Gastrocnemius medialis (tissue), 4 donors: ENCODE data around the gene HEATR3.

Source experiments
- CTCF ChIP-seq, 5 experiments: fragments of 450-650 bp in 3 of 5; fragments of 200-600 bp in 2 of 5; sonication (generic) in 2 of 5; IDR thresholded peaks in 4 of 5; conservative IDR thresholded peaks in 1 of 5; 1 replicate in 4 of 5; 2 replicates in 1 of 5; pipeline ENCODE4 v1.5.1; 2016 to 2019; ENCODE audit warnings: antibody characterized with exemption in 5 of 5, mild to moderate bottlenecking in 3 of 5, moderate library complexity in 3 of 5
- POLR2A ChIP-seq, 2 donors: fragments of 450-650 bp; IDR thresholded peaks; one replicate each; pipeline ENCODE4 v1.6.1; 2017; ENCODE audit warnings: antibody characterized with exemption in 2 of 2, mild to moderate bottlenecking in 2 of 2, moderate library complexity in 2 of 2

DNA sequence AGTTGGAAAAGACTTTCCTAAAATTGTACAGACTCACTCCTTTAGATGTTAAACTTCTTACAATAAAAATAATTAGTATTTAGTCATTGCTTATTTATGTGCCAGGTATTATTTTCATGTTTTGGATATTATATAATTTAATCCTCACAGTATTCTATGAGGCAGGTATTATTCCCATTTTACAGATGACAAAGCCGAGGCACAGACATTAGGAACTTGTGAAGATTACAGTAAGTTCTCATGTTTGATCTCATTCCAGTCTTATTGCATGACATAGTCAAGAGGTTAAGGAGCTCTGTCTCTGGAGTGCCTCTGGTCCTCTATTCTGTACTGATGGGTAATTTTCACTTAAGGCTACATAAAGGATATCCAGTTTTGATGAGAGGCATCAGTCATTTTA lies 3.3 kb downstream of the HEATR3 start:
- TF ChIP-seq CTCF (IDR thresholded peaks at IDR 0.05 in 4 of 5, conservative IDR thresholded peaks at IDR 0.05 in 1 of 5) (no peak), POLR2A (IDR thresholded peaks at IDR 0.05) (no peak)
